ENCODE results near the gene PKP2. TPM values are rescaled to one million over a fixed set of nuclear protein-coding genes. Genes with fewer than 3 reads are reported as not detected.

Gene PKP2
- total and polyA plus RNA-seq, 2 donors (not counting 3 experiments of a cell fraction or from before 2014, with no cell fraction given) = 1.4 to 6.5 TPM

GRCh38 chr12:32770141-32770540 is 126.4 kb downstream of the PKP2 start:
- no peak overlapping the region for H3K9ac ChIP-seq (replicated peaks; ENCODE audit: extremely low read depth, insufficient read depth, low read length)
- no peaks in the 10 kb centered on the region for H3K4me1 ChIP-seq (ENCODE audit: control insufficient read depth, extremely low read depth, insufficient read depth, low read length)
- DNase-seq (ENCODE audit: low read depth, low spot score) (no peak), FAIRE-seq (no peak)
- no peaks in the 10 kb centered on the region for H3K79me2 ChIP-seq (ENCODE audit: control insufficient read depth, insufficient read depth, low read length)
- intact Hi-C loops (cut with micrococcal nuclease) (no loop called here), dilution Hi-C loops (cut with MboI; ENCODE audit: extremely low pct_ligation_motif_present, low sequenced_read_pairs) (no loop called here)
- no peak for TF ChIP-seq MAX (IDR thresholded peaks at IDR 0.05; ENCODE audit: insufficient read depth, insufficient read length)
- TF ChIP-seq POLR2AphosphoS5 (IDR thresholded peaks at IDR 0.05; ENCODE audit: insufficient read depth, low read depth, low read length) = no peak
- TF ChIP-seq GATA2 (IDR thresholded peaks at IDR 0.05; ENCODE audit: insufficient read depth, insufficient read length, low read depth, low read length) = no peak
- no peak for TF ChIP-seq JUN (IDR thresholded peaks at IDR 0.05; ENCODE audit: borderline replicate concordance, insufficient read depth, insufficient read length, low read depth)
- TF ChIP-seq POLR2A (IDR thresholded peaks at IDR 0.05; ENCODE audit: low read depth, low read length) = no peak
- no peak for TF ChIP-seq EZH2 (IDR thresholded peaks at IDR 0.05; ENCODE audit: borderline replicate concordance, low read depth, low read length, severe bottlenecking)
- TF ChIP-seq CTCF (IDR thresholded peaks at IDR 0.05; ENCODE audit: extremely low read depth in 1 of 2, insufficient read depth in 1 of 2, low read depth in 1 of 2, low read length in 2 of 2) = no peak
- no peak for TF ChIP-seq FOS (IDR thresholded peaks at IDR 0.05; ENCODE audit: borderline replicate concordance, insufficient read depth, low read length)
- no peak for TF ChIP-seq MYC (IDR thresholded peaks at IDR 0.05; ENCODE audit: low read depth, low read length)
- POLR2A ChIA-PET = no interaction called here
- H3K27me3 ChIP-seq (ENCODE audit: control insufficient read depth in 2 of 2, insufficient read depth in 2 of 2, low read length in 2 of 2) = peaks cover 2 to 9% of the 10 kb centered on the region in 2 experiments
- H3K9me3 ChIP-seq (replicated peaks; ENCODE audit: control insufficient read depth, insufficient read depth, low read length) = no peaks in the 10 kb centered on the region
- no peak overlapping the region for H3K4me3 ChIP-seq (replicated peaks in 1 of 3; ENCODE audit: insufficient read depth in 1 of 3, low read depth in 1 of 3, low read length in 3 of 3)
- H3K4me2 ChIP-seq (ENCODE audit: insufficient read depth, low read length) = no peak overlapping the region
- no peaks in the 10 kb centered on the region for H3K9me1 ChIP-seq (replicated peaks; ENCODE audit: control insufficient read depth, extremely low read depth, insufficient read depth, low read length)
- no peak overlapping the region for H2AFZ ChIP-seq (ENCODE audit: low read depth, low read length)
- H4K20me1 ChIP-seq (replicated peaks; ENCODE audit: control insufficient read depth, extremely low read depth, insufficient read depth, low read length) = no peaks in the 10 kb centered on the region
- CTCF ChIA-PET = interaction anchor here (0.6 to 1.5 kb wide), 3 partner anchors 14 to 61 kb away, joined by 3 to 4 read pairs (median 3); partner anchors contain the start of gene YARS2
- BruUV-seq (replicated peaks) = no TSS peak
- H3K27ac ChIP-seq (ENCODE audit: insufficient read depth, low read depth, low read length) = no peak overlapping the region
- H3K36me3 ChIP-seq (ENCODE audit: control insufficient read depth in 2 of 2, extremely low read depth in 1 of 2, insufficient read depth in 2 of 2, low read length in 2 of 2) = no peaks in the 10 kb centered on the region
